Measurements from ENCODE around the gene PTPRM. TPM values are rescaled to one million over a fixed set of nuclear protein-coding genes. Genes with fewer than 3 reads are reported as not detected.

PTPRM gene
- total RNA-seq, 2 experiments from 2014 or later, result 2.1 to 3.0 TPM

- ATAC-seq (no peak), DNase-seq (no peak)
- POLR2A ChIA-PET, result no interaction called here
- intact Hi-C loops (cut with micrococcal nuclease), result no loop called here
- H3K4me1 Mint-ChIP-seq (ENCODE audit: low read depth), result no peaks in the 10 kb centered on the region
- CTCF ChIA-PET, result no interaction called here
- no peak for TF ChIP-seq CTCF (IDR thresholded peaks at IDR 0.05)
- no peak overlapping the region for H3K27ac Mint-ChIP-seq
- H3K9me3 Mint-ChIP-seq, result no peaks in the 10 kb centered on the region
- no peaks in the 10 kb centered on the region for H3K36me3 Mint-ChIP-seq (ENCODE audit: low read depth)
- H3K4me3 Mint-ChIP-seq, result no peak overlapping the region
- no peaks in the 10 kb centered on the region for H3K27me3 Mint-ChIP-seq
Measured at GRCh38 chr18:8248576-8248975, 681.5 kb downstream of the PTPRM start.

GRCh38 chr18:8249811-8250210, 682.7 kb downstream of the PTPRM start:
- Mint-ChIP-seq H3K36me3 (ENCODE audit: low read depth) (no peaks in the 10 kb centered on the region), H3K27me3 (no peaks in the 10 kb centered on the region), H3K27ac (no peak overlapping the region), H3K4me1 (ENCODE audit: low read depth) (no peaks in the 10 kb centered on the region), H3K4me3 (no peak overlapping the region), H3K9me3 (no peaks in the 10 kb centered on the region)
- no peak for DNase-seq
- intact Hi-C loops (cut with micrococcal nuclease), result loop anchor here (10.0 kb wide), 1 partner anchor 55 kb away; no protein-coding TSS in a partner anchor
- CTCF ChIA-PET, result no interaction called here
- POLR2A ChIA-PET, result no interaction called here
- no peak for ATAC-seq
- TF ChIP-seq CTCF (IDR thresholded peaks at IDR 0.05), result no peak

GRCh38 chr18:8252371-8252770, 685.3 kb downstream of the PTPRM start:
- no peaks in the 10 kb centered on the region for H3K9me3 Mint-ChIP-seq
- intact Hi-C loops (cut with micrococcal nuclease), result loop anchor here (10.0 kb wide), 1 partner anchor 52 kb away; no protein-coding TSS in a partner anchor
- H3K27me3 Mint-ChIP-seq, result no peaks in the 10 kb centered on the region
- no peak overlapping the region for H3K4me3 Mint-ChIP-seq
- POLR2A ChIA-PET, result no interaction called here
- CTCF ChIA-PET, result no interaction called here
- no peaks in the 10 kb centered on the region for H3K36me3 Mint-ChIP-seq (ENCODE audit: low read depth)
- DNase-seq, result no peak
- H3K27ac Mint-ChIP-seq, result no peak overlapping the region
- no peaks in the 10 kb centered on the region for H3K4me1 Mint-ChIP-seq (ENCODE audit: low read depth)
- no peak for TF ChIP-seq CTCF (IDR thresholded peaks at IDR 0.05)
- ATAC-seq, result no peak

- no peak for TF ChIP-seq CTCF (IDR thresholded peaks at IDR 0.05)
- H3K9me3 Mint-ChIP-seq, result no peaks in the 10 kb centered on the region
- H3K4me1 Mint-ChIP-seq (ENCODE audit: low read depth), result no peaks in the 10 kb centered on the region
- POLR2A ChIA-PET, result no interaction called here
- DNase-seq (no peak), ATAC-seq (no peak)
- H3K36me3 Mint-ChIP-seq (ENCODE audit: low read depth), result no peaks in the 10 kb centered on the region
- intact Hi-C loops (cut with micrococcal nuclease), result loop anchor here (10.0 kb wide), 1 partner anchor 51 kb away; no protein-coding TSS in a partner anchor
- CTCF ChIA-PET, result no interaction called here
- no peak overlapping the region for H3K27ac Mint-ChIP-seq
- no peaks in the 10 kb centered on the region for H3K27me3 Mint-ChIP-seq
- H3K4me3 Mint-ChIP-seq, result no peak overlapping the region
Measured at GRCh38 chr18:8253944-8254343, 686.8 kb downstream of the PTPRM start.

GRCh38 chr18:8254654-8255053, 687.5 kb downstream of the PTPRM start:
- Mint-ChIP-seq H3K36me3 (ENCODE audit: low read depth) (no peaks in the 10 kb centered on the region), H3K4me3 (no peak overlapping the region), H3K9me3 (no peaks in the 10 kb centered on the region), H3K27me3 (no peaks in the 10 kb centered on the region), H3K4me1 (ENCODE audit: low read depth) (no peaks in the 10 kb centered on the region), H3K27ac (no peak overlapping the region)
- ChIA-PET CTCF (no interaction called here), POLR2A (no interaction called here)
- intact Hi-C loops (cut with micrococcal nuclease), result loop anchor here (10.0 kb wide), 1 partner anchor 50 kb away; no protein-coding TSS in a partner anchor
- ATAC-seq (no peak), DNase-seq (no peak)
- TF ChIP-seq CTCF (IDR thresholded peaks at IDR 0.05), result no peak

Data from activated CD8-positive, alpha-beta T cell treated with anti-CD3 and anti-CD28 coated beads for 36 hours (primary cell).